EL (cell line): ENCODE measurements around the gene MMRN2.
"Not testable (repeated sequence)": the region's sequence is repeated elsewhere in the genome, so short reads cannot be mapped to it uniquely, and the experiment has no call there.

Experiments
- DNase-seq: peaks from one replicate; pipeline ENCODE4 v3.0.0-alpha.2; 2016

MMRN2 gene

DNA sequence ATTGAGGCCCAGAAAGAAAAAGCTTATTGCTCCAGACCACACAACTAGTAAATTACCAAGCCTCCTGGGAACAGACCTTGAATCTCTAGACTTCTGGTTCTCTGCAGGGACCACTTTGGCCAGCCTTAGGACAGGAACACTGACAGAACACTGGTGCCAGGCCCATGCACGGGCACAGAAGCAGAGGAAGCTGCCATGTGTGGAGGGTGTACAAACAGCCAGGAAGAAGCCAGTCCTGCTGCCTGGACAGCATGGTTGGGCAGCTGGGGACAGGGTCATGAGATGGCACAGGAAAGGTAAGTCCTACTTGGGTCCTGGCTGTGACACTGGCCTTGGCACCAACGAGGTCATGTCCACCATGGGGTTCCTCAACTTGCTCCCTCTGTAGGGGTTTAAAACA lies 19.2 kb downstream of the MMRN2 start:
- DNase-seq = no peak

DNA sequence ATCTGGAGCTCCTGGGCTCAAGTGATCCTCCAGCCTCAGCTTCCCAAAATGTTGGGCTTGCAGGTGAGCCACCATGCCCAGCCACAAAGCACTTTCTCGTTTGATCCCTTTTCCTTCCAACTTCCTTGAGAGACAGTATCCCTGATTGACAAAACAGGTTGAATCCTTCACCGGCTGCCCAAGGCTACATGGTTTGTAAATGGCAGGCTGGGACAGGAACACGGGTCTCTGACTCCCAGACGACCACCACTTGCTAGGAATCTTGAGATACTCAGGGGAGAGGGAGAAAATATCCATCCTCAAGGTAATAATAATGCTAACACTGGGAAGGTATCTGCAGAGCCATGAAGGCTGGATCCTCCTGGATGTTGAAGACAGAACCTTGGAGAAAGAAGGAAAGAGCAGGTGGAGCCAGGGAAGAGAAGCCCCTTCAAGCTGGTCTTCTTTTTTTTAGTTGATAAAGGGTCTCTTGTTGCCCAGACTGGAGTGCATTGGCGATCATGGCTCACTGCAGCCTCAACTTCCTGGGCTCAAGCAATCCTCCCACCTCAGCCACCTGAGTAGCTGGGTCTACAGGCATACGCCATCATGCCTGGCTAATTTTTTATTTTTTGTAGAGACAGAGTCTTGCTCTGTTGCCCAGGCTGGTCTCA lies 19.8 kb downstream of the MMRN2 start:
- no peak for DNase-seq

DNA sequence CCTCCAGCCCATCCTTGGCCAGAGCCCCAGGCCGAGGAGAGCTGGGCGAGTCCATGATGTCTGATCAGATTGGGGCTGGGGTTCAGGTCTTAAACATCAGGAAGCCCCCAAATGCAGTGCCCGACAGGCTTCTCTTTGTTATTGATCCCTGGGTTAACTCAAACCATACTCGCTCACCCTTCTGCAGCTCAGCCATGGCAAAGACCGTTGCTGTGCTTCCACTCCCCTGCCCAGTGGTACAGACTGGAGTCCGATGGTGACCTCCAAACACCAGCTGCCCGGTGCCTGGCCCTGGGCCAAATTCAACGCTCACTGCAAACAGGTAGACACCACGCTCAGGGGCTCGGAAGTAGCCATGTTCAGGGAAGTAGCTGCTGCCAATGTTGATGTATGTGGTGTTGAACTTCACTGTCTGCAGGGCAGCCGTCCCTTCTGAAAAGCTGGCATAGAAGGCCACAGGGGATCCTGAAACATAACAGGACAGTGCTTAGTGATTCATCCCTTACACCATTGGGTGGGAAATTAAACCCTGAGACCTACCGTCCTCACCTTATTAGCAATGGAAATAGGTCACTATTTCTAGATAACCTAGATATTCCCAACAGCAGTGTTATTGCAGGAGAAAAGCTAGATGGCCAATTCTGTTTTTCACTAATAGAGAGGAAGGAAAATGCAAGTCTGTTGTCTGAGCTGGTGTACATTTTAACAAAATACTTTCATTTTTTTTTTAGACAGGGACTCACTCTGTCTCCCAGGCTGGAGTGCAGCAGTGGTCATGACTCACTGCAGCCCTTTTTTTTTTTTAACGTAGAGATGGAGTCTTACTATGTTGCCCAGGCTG lies 20.5 kb downstream of the MMRN2 start:
- peak; percentile 59 for DNase-seq

DNA sequence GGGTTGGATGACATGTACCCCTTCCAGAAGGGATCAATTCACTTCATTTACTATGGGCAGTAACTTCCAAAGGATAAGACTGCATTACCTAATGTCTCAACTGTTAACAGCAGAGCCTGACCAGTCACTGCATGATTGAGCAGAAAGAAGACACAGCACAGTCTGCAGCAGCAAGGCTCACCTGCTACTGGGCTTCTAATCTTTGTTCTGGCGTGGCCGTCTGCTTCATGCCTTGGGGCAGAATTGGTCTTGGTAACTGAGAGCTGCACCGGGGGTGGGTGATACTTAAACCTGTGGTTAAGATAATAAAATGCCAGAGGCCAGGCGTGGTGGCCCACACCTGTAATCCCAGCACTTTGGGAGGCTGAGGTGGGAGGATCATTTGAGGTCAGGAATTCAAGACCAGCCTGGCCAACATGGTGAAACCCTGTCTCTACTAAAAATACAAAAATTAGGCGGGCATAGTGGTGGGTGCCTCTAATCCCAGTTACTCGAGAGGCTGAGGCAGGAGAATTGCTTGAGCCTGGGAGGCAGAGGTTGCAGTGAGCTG lies 23.2 kb downstream of the MMRN2 start:
- DNase-seq = not testable (repeated sequence)

DNA sequence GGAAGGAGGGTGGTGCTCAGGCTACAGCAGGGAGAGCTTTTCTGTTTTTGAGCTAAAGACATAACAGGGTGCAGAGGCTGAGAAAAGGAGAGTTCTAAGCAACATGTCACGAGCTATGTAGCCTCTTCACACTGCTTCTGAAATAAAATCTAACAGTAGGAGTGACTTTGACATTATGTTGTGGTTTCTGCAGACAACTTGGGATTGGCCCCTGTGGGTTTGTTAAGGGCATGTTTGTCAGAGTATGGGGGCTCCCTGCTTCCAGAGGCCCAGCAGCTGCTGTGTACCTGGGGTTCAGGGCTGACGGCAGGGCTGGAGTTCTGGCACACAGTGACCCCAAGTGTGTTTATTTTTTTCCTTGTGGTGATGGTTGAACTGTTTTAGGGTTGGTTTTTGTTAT lies 24.7 kb downstream of the MMRN2 start:
- DNase-seq = no peak

DNA sequence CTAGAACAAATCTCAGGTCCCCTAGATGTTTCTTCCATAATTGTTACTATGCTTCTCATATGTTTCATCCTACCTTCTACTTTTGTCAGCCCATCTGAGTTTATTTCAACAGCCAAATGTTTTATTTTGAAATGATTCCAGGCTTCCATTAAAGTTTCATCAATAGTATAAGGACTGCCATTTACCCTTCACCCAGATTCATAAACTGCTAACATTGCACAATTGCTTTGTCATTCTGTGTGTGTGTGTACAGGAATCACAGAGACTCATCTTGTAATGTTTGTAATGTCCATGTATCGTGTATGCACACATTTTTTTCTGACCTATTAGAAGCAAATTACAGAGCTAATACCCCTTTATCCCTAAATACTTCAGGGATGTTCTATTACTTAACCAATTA lies 25.5 kb downstream of the MMRN2 start:
- DNase-seq = no peak

DNA sequence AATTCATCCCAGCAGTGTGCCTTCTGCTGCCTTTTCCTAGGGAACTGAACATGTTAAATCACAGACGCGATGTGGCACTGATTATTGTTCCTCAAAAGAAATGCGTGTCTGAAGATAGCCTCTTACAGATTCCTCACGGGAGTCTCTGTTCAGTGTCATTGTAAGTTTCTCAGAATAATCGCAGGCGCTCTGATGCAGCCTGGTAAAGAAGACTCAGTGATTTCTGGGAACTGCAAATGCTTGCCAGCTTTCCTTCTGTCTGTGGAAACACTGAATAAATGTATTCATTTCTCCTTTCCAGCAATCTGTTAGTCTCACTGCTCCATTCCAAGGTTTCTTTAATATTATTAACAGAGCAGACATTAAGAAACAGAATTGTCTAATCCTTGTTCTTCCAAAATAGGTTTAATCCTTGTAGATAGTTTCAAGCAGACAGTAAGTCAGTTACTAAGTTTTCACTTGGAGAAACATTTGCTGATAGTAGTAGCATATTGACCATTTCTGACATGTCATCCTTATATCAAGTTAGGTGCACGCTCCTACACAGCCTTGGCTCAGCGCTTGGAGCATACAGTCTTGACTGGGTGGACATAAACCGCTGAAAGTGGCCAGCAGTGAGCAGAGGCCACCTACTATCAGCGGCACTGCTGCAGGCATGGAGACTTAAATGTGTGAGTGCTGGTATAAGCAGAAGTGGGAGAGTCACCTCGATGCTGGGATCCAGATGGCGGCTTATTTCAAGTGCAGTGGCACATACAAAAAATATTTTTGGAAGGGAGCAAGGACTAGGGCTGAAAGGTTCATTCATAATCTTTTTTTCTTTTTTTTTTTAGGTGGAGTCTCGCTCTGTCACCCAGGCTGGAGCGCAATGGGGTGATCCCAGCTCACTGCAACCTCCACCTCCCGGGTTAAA lies 27.7 kb downstream of the MMRN2 start:
- DNase-seq = no peak

DNA sequence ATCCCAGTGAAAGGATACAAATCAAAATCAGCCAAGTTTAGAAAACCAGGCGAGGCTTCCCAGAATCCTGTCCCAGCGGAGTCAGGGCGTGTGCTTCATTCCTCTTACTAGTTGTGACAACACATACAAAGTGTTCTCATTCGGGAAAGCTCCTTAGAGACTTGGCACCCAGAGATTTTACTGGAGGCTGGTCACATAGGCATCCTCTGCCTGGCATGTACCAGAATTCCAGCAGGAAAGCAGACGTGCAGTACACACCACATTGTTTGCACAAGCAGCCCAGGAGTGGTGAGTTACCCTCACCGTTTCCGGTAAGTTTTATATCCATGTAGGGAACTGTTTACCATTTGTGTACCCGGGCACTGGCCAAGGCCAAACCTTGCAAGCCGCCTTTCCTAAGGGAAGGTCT lies 34.9 kb downstream of the MMRN2 start:
- DNase-seq = no peak

DNA sequence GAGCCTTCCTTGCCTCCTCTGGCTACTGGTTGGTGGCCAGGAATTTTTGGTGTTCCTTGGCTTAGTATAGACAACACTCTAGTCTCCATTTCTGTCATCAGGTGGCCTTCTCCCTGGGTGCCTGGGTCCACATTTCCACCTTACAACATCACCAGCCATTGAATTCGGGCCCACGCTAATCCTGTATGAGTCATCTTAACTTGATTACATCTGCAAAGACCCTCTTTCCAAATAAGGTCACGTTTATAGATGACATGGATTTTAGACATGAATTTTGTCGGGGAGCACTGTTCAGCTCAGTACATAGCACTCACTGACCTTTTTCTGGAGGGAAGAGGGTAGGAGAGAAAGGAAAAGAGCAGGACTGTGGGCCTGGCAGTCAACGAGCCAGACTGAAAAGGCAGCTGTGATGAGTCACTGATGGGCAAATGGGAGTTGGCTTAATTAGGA lies 39.4 kb downstream of the MMRN2 start:
- peak; percentile 34 for DNase-seq

DNA sequence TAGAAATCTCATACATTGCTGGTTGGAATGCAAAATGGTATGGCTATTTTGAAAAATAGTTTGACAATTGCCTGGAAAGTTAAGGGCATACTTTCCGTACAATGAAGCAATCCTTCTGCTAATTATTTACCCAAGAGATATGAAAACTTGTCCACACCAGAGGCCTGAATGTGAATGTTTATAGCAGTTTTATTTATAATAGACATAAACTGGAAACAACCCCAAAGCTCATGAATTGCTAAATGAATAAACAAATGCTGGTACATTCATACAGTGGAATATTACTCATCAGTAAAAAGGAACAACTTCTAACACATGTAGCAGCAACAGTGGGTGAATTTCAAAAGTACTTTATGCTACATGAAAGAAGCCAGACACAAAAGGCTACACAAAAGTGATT lies 42.7 kb downstream of the MMRN2 start:
- no peak for DNase-seq

DNA sequence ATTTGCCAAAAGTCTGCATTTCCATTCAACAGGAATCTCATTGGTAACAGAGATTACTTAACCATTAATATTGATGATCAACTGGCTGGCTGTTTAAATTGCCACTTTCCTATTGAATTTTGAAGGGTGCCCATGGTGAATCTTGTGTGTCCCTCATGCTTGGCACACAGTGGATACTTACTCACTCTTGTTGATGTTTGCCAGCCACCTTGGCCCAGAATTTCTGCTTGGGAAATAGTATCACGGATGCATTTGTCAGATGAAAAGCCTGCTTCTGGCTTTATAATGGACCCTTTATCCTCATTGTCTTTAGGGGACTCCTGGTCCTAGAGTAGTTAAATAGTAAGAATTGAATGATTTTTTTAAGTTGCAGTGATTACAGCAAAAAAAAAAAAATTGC lies 52.0 kb downstream of the MMRN2 start:
- DNase-seq = no peak

DNA sequence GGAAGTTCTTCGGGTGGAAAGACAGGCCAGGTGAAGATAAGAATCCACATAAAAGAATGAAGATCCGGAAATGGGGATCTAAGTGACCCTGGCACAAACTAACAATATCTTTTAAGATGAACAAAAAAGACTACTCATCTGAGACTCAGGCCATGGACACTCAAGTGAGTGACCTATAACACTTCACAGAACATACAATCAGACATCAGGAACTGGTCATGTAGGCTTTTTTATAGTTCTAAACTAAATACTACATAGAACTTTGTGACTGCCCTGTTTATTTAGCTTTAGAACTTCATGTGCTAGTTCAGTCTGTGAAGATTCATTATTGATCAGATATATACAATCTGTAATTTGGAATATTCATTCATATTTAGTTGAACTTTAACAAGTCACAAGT lies 52.8 kb downstream of the MMRN2 start:
- DNase-seq = no peak

DNA sequence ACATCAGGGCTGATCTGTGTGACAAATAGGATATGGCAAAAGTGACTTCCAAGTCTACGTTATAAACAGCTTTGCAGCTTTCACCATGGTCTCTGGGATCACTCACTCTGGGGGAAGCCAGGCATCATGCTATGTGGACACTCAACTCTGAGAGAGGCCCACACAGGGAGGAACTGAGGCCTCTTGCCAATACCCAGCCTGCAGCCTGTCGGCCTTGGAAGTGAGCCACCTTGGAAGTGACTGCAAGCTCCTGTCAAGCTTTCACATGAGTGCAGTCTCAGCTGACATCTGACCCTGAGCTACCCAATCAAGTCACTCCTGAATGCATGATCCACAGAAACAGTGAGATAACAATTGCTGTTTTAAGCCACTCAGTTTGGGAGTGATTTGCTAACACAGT lies 56.5 kb downstream of the MMRN2 start:
- DNase-seq = no peak

DNA sequence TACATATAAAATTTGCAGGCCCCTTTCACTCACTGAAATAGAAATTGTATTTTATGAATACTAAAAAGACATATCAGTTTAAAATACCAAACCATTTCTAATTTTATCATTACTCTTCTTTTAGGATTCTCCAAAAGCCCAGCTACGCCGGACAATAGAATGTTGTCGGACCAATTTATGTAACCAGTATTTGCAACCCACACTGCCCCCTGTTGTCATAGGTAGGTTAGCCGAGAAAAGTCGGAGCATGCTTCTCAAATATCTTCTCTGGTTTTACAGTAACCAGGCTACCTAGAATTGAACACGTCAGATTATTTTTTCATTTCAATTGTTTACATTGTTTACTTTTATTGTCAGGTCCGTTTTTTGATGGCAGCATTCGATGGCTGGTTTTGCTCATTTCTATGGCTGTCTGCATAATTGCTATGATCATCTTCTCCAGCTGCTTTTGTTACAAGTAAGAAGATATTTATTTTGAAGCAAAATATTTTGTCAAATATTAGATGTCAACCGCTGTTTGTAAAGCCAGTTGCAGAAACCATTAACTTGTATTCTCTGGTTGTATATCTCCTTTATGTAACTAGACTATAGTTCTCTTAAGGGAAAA lies 57.6 kb downstream of the MMRN2 start:
- DNase-seq = peak; percentile 57

DNA sequence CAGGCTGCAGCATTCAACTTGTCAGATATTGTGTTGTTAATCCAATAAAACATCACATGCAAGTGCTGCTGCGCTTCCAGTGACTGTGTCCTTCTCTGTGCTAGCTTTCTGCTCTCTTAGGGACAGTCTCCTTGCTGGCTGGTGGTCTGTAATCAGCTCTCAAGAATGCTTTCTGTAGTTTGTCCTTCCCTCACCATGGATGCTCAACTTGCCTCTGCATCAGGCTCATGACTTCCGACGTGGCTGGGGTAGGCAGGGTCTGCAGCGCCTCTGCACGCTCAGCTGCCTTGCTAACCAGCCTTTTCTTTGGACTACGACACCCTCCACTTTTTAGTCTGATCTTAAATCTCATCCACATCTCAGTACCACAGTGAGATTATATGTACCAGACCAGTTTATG lies 58.3 kb downstream of the MMRN2 start:
- no peak for DNase-seq

DNA sequence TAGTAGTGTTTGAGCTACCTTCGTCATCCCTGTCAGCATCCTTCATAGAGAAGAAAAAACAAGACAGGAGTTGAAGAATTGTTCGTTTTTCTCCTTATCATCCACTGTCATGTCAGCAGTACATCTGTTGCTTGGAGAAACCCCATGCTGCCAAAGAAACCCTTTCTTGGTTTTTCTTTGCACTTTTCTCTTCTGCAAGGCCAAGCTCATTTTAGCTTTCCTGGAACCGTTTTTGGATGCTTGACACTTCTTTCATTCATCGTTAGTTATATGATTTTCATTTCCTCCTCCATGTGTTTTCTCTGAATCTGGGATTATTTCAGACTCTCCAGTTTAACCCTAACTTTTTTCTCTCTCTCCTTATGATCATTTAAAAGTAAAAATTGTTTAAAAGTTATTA lies 58.9 kb downstream of the MMRN2 start:
- no peak for DNase-seq

DNA sequence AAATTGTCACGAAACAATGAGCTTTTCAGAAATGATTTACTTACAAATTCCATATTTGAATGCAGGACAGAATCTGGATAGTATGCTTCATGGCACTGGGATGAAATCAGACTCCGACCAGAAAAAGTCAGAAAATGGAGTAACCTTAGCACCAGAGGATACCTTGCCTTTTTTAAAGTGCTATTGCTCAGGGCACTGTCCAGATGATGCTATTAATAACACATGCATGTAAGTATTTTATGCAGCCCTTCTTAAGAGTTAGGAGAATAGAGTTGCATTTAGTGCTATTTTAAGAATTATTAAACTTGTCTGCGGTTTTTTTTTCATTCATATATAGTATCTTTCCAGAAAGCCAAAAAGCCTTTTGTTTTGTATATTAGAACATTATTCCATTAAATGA lies 67.4 kb downstream of the MMRN2 start:
- no peak for DNase-seq

DNA sequence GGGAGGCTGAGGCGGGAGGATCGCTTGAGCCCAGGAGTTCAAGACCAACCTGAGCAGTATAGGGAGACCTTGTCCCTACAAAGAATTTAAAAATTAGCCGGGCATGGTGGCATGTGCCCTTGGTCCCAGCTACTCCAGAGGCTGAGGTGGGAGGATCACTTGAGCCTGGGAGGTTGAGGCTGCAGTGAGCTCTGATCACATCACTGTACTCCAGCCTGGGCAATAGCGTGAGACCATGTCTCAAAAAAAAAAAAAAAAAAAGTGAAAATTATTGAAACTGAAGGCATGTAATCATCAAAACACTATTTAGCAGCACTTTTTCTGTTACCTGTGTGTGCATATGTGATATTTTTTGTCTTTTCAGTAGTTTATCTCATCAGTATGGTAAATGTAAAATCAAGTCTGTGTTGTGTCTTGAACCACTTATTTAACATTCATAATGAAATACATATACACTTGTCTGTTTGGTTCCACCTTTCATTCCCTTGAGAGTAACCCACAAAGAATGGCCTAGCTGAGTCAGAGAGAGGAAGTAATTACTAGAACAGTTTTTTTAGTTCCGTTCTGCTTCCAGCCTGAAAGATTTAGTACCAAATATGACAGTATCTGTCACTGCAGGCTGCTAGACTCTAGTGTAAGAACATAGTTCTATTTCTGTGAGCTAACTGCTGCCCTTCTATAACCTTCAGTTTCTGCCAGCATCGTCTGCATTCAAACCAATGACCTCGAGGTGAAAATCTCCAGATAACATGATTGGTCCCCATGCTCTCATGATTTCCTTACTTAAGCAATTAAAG lies 68.6 kb downstream of the MMRN2 start:
- peak; percentile 68 for DNase-seq
